Muscle layer of duodenum (tissue), 2 donors: ENCODE data around the gene BICDL2.

Source experiments
- H3K27ac ChIP-seq: one replicate; pipeline ENCODE4 v1.7.0; 2013; ENCODE audit warnings: mild to moderate bottlenecking, low read length
- H3K27me3 ChIP-seq: one replicate; pipeline ENCODE4 v1.7.0; 2013; ENCODE audit warnings: low read depth, mild to moderate bottlenecking, control low read depth, low read length
- H3K36me3 ChIP-seq, 2 donors: one replicate each; pipeline ENCODE4 v1.7.0; 2013; ENCODE audit warnings: low read length in 2 of 2, control low read depth in 1 of 2, mild to moderate bottlenecking in 1 of 2; ENCODE audit not compliant: insufficient read depth in 2 of 2, control insufficient read depth in 1 of 2
- H3K4me1 ChIP-seq, 2 donors: one replicate each; pipeline ENCODE4 v1.7.0; 2013; ENCODE audit warnings: low read length in 2 of 2, mild to moderate bottlenecking in 2 of 2, control low read depth in 1 of 2, moderate library complexity in 1 of 2; ENCODE audit not compliant: insufficient read depth in 2 of 2, control insufficient read depth in 1 of 2
- H3K4me3 ChIP-seq, 2 donors: one replicate each; pipeline ENCODE4 v1.7.0; 2013; ENCODE audit warnings: low read length in 2 of 2, low read depth in 1 of 2, mild to moderate bottlenecking in 1 of 2
- H3K9me3 ChIP-seq, 2 donors: one replicate each; pipeline ENCODE4 v1.7.0; 2013; ENCODE audit warnings: low read length in 2 of 2, control low read depth in 1 of 2, mild to moderate bottlenecking in 1 of 2; ENCODE audit not compliant: control insufficient read depth in 1 of 2
- donor health status: healthy.

Gene BICDL2

DNA sequence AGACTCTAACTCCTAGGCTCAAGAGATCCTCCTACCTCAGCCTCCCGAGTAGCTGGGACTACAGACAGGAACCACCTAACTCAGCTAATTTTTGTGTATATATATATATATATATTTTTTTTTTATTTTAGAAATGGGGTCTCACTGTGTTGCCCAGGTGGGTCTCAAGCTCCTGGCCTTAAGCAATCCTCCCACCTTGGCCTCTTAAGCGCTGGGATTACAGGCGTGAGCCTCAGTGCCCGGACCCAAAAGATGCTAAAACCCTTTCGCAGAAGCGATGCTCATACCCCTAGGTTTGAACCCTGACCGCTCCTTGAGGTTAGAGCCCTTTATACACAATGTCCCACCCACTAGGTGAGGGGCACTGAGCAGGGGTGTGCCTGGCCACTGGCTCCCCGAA lies 26.2 kb downstream of the BICDL2 start:
- peaks cover 3 to 5% of the 10 kb centered on the region in 2 donors for H3K4me1 ChIP-seq
- no peak overlapping the region for H3K4me3 ChIP-seq
- no peak overlapping the region for H3K27ac ChIP-seq
- peaks cover 16% of the 10 kb centered on the region for H3K27me3 ChIP-seq
- H3K36me3 ChIP-seq: no peaks in the 10 kb centered on the region
- H3K9me3 ChIP-seq: no peaks in the 10 kb centered on the region

DNA sequence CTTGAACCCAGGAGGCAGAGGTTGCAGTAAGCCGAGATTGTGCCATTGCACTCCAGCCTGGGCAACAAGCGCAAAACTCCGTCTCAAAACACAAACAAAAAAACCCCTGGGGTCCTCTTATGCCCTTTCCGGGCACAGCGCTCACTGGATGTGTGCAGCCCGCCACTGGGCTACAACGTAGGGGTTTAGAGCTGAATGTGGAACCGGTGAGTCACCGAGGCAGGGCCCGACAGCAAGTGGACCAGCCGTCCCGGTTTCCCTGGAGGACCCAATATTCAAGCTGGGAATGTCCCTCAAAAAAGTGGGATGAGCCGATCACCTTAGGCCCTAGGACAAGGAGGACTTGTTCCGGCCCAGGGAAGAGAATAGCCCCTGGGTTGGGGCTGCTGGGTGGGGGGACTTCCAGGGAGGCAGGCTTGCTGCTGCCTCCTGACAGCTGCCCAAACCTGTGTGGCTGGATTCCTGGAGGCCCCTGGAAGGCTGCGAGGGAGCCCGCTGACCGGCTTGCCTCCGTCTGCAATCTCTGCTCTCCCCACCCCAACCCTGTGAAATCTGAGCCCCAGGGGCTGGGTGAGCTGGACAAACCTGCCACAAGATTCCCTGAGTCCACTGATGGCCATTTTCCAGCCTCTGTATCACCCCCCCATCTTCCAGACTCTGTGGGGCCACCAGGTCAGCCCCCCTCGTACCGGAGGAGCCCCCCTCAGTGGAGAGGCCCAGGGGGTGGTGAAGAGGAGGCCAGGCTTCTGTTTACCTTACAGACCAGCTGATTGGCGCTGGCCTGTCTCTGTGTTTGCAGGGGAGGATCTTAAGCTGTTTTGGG lies 27.0 kb downstream of the BICDL2 start:
- Histone ChIP-seq H3K4me3 (no peak overlapping the region), H3K4me1 (peaks cover 5% of the 10 kb centered on the region in 2 donors), H3K36me3 (no peaks in the 10 kb centered on the region), H3K9me3 (no peaks in the 10 kb centered on the region), H3K27me3 (peaks cover 16% of the 10 kb centered on the region), H3K27ac (no peak overlapping the region)

DNA sequence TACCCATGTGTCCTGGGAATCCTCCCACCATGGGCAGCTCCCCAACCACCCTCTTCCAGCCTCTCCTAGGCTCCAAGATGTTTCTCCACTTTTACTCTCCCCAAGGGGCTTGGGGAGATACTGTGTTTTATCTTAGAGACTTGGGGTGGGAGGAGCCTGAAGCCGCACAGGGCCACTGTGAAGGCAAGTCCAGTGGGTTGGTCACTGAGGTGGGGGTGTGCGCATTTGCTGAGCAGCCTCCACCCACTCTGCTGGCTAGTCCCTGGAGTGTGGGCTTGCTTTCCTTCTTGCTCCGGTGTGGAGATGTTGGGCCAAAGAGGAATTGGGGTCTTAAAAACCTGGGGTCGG lies 28.1 kb downstream of the BICDL2 start:
- H3K27ac ChIP-seq: peak overlapping the region; percentile 74
- no peak overlapping the region for H3K4me3 ChIP-seq

DNA sequence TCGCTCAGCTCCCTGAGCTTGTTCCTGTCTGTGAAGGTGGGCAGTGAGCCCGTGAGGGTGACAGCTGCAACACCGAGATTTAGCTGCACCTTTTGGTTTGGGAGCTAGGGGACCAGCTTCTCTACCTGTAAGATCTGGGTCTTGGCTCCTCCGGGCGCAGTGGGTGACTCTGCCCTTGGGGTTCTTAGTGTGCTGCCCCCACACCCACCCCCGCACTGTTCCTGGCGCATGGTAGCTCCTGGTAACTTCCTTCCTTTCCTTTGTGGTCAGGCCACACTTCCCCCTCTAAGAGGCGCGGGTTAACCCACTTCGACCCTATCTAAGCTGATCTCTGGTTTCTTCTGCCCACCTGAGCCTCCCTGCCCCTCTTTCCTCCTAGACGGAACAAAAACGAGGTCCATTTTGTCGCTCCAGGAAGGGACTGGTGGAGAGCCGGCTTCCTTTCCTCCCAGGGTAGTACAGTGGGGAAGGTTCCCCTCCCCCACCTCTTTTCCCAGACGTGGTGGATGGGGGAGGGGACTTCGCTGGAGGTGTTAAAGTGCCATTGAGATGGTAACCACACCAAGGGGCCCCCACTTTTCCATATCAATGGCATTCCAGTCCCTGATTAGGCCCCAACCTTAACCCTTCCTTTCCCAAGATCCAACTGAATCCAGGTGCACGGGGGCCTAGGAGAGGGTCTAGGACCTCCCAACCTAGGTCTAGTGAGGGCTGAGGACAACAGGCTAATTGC lies 28.6 kb downstream of the BICDL2 start:
- peak overlapping the region; percentile 74 for H3K27ac ChIP-seq
- peak overlapping the region; percentile 9 to 28 for H3K4me3 ChIP-seq
- H3K9me3 ChIP-seq: no peaks in the 10 kb centered on the region
- no peaks in the 10 kb centered on the region for H3K36me3 ChIP-seq
- H3K4me1 ChIP-seq: peaks cover 5 to 7% of the 10 kb centered on the region in 2 donors
- H3K27me3 ChIP-seq: peaks cover 15% of the 10 kb centered on the region

More for the DNA sequence above, 28.1 kb downstream of the BICDL2 start:
- Histone ChIP-seq H3K9me3 (no peaks in the 10 kb centered on the region), H3K27me3 (peaks cover 16% of the 10 kb centered on the region), H3K4me1 (peaks cover 5 to 7% of the 10 kb centered on the region in 2 donors), H3K36me3 (no peaks in the 10 kb centered on the region)

DNA sequence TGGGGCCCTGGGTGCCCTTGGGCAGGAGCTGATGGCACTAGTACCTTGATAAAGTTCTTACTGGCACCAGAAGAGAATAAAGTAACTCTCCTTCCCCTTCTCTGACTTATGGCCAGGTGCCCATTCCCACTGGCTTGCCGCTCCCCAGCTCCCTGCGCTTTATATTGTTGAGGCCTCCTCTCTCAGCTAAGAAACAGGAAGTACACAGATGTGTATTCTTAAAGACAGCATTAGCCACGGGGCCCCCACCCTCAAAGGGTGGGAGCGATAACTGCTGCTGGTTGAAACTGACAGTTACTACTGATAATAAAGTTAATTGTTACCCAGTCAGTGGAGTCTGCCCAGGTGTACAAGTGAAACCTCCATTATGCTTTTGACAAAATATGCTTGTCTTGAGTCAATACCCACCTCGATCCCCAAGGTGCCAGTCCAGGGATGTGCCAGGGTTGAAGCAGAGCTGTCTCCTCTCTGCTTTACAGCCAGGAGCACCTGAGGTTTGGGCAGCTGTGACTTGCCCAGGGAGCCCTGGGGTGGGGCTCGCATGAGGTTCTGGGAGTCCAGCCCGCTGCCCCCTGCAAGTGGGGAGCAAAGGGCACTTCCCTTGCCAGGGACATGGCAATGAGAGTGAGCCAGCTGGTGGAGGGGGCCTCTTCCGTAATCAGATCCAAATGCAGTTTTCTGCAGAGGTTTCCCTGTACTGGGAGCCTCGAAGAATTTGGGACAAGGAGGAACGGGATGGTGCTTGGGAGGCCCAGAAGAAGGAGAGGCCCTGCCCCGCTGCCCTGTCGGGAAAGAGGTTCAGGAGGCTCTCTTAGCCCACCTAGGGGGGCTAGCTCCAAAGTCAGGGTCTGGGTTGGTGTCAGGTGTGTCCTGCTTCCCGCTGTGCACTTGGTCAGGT lies 29.4 kb downstream of the BICDL2 start:
- Histone ChIP-seq H3K27ac (peak overlapping the region; percentile 74), H3K36me3 (no peaks in the 10 kb centered on the region), H3K27me3 (peaks cover 9% of the 10 kb centered on the region), H3K9me3 (no peaks in the 10 kb centered on the region), H3K4me1 (peaks cover 5 to 7% of the 10 kb centered on the region in 2 donors), H3K4me3 (no peak overlapping the region)

DNA sequence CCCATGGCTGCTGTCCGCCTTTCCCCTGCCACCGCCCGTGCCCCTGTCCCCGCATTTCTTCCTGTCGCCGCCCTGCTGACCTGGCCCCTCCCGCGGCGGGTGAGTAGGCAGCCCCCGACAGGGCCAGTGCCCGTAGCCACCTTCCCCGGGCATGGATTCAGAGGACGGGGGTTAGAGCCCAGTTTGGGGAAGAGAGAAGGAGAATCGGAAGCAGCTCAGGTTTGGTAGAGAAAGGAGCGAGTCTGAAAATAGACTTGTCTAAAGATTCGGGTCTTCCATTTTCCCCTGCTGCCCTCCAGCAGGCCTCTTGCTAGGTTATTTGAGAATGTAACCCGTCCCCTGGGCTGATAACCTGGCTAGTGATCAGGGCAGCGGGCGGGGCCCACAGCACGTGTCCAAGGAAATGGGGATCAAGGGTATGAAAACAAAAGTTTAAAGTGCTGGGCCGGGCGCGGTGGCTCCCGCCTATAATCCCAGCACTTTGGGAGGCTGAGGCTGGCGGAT lies 31.9 kb downstream of the BICDL2 start:
- Histone ChIP-seq H3K4me1 (peaks cover 5 to 7% of the 10 kb centered on the region in 2 donors), H3K27me3 (peaks cover 3% of the 10 kb centered on the region), H3K9me3 (no peaks in the 10 kb centered on the region), H3K27ac (peak overlapping the region; percentile 31), H3K36me3 (no peaks in the 10 kb centered on the region), H3K4me3 (peak overlapping the region; percentile 32 to 48)

DNA sequence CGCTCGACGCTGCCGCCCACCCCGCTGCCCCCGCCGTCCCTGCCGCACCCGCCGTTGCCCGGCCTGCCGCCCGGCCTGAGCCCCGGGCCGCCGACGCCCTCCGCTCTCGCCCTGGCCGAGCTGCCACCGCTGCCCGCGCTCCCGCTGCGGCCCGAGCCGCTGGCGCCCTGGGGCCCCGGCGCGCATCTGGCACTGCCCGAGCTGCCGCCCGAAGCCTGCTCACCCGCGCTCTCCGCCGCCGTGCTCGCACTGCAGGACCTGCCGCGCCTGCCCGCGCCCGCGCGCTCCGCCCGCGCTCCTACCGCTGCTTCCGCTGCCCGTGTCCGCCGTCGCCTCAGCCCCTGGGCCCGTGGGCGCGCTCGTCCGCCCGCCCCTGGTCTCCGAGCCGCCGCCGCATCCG lies 32.4 kb downstream of the BICDL2 start:
- H3K9me3 ChIP-seq: no peaks in the 10 kb centered on the region
- H3K27ac ChIP-seq: no peak overlapping the region
- H3K4me3 ChIP-seq: no peak overlapping the region
- no peaks in the 10 kb centered on the region for H3K36me3 ChIP-seq
- peaks cover 5 to 7% of the 10 kb centered on the region in 2 donors for H3K4me1 ChIP-seq
- peaks cover 3% of the 10 kb centered on the region for H3K27me3 ChIP-seq

DNA sequence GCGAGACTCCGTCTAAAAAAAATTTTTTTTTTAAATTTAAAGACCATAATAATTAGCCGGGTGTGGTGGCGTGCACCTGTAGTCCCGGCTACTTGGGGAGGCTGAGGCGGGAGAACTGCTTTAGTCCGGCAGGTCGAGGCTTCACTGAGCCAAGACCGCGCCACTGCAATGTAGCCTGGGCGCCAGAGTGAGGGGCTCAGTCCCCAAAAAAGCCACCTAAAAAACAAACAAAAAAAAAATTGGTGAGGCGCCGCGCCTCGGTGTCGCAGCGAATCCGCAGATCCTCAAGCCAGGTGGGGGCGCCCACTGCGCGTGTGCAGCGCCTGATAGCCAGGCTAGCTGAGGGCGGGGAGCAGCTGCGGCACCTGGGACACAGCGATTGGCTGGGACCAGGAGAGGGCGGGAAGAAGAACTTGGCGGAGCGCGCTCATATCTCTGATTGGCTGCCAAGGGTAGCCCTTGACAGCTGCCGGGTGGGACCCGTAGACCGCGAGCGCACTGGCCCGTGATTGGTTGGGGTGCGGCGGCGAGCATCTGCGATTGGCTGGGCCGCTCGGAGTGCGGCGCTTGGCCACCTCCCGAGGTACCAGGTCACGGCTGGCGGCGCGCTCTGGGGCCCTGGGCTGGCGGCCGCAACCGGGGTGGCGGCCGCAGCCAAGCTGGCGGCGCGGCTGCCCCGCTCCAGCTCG lies 33.0 kb downstream of the BICDL2 start:
- peaks cover 3% of the 10 kb centered on the region for H3K27me3 ChIP-seq
- no peaks in the 10 kb centered on the region for H3K9me3 ChIP-seq
- H3K4me3 ChIP-seq: no peak overlapping the region
- no peaks in the 10 kb centered on the region for H3K36me3 ChIP-seq
- H3K4me1 ChIP-seq: peaks cover 5 to 6% of the 10 kb centered on the region in 2 donors
- H3K27ac ChIP-seq: no peak overlapping the region

DNA sequence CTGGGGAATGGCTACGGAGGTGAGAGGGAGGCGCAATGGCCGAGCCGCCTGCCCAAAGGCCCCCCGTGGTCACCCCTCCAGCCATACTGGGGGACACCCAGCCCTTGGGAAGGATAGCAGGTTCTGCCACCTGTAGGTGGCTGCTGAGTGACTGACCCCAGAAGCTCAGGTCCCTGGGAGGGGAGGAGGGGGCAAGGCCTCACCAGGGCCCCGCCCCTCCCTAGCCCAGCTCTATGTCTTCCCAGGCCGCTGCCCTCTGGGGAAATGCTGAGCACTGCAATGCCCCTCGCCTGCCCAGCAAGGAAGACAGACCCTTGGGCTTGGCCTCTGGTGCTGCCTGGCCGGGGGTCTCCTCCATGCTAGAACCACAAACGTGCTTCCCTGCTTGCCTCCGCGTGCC lies 35.4 kb downstream of the BICDL2 start:
- Histone ChIP-seq H3K4me1 (peaks cover 0 to 4% of the 10 kb centered on the region in 2 donors), H3K9me3 (no peaks in the 10 kb centered on the region), H3K4me3 (no peak overlapping the region), H3K36me3 (no peaks in the 10 kb centered on the region), H3K27ac (no peak overlapping the region), H3K27me3 (no peaks in the 10 kb centered on the region)

DNA sequence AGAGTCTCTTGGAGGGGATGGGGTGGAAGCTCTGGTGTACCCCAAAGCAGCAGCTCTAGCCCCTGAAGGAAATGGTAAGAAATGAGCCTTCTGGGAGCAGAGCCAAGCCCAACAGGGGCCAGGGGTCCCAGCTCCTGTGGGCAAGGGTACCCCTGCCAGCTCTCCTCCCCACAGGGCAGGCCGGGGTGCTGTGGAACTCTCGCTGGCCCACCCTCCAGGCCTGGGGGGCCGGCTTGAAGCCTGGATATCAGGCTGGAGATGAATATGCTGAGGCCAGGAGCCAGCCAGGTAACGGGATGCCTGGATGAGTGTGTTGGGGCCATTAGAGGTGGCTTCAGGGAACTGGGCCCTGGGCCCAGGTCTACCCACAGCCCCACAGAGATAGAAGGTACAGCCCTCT lies 36.2 kb downstream of the BICDL2 start:
- H3K4me1 ChIP-seq: peaks cover 0 to 4% of the 10 kb centered on the region in 2 donors
- H3K36me3 ChIP-seq: no peaks in the 10 kb centered on the region
- no peaks in the 10 kb centered on the region for H3K9me3 ChIP-seq
- H3K4me3 ChIP-seq: no peak overlapping the region
- no peaks in the 10 kb centered on the region for H3K27me3 ChIP-seq
- H3K27ac ChIP-seq: no peak overlapping the region
